Measurements from ENCODE around the gene WNT1.

WNT1 gene

GRCh38 chr12:49020441-49020840, 42.3 kb downstream of the WNT1 start:
- no peak for TF ChIP-seq POLR2A (IDR thresholded peaks at IDR 0.05; ENCODE audit: low read depth, low read length)
- TF ChIP-seq SPI1 (IDR thresholded peaks at IDR 0.05; ENCODE audit: low read depth, low read length), result no peak
- FAIRE-seq (no peak), DNase-seq (ENCODE audit: insufficient read length, low spot score) (no peak)

DNA sequence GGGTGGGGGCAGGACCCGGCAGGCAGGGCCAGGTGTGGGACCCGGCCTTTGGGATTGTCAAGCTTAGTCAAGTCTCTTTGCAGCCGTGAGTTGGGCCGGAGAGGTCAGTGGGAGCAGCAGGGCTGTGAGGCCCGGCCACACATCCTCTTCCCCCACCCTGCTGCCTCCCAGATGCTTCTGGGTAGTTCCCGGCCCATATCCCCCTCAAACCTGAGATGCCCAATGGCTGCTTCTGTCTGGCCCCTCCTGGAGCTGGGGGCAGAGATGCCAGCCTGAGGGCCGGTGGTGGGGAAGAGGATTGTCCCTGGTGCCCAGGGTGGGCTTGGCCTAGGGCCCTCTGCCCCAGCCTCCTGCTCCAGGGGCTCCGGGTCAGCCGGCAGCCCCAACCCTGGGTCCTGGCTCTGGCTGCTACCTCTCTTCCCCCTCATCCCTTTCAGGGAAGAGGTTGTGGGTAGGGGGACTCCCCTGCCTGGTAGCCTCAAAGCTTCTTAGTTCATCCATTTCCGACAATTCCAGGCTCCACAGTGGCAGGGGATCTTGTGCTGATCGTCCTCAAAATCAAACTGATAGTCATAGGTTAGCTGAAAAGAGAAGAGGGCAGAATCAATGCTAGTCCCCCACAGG, 43.3 kb downstream of the WNT1 start:
- no peak for TF ChIP-seq POU2F2 (IDR thresholded peaks at IDR 0.05; ENCODE audit: low read depth, low read length)
- TF ChIP-seq PAX5 (IDR thresholded peaks at IDR 0.05; ENCODE audit: insufficient read depth, low read length, severe bottlenecking), result no peak
- no peak for TF ChIP-seq SPI1 (IDR thresholded peaks at IDR 0.05; ENCODE audit: low read depth, low read length)
- no peak for TF ChIP-seq TAF1 (IDR thresholded peaks at IDR 0.05; ENCODE audit: low read depth, low read length)
- no peak for TF ChIP-seq POLR2AphosphoS5 (IDR thresholded peaks at IDR 0.05; ENCODE audit: low read depth, low read length)
- no peak for TF ChIP-seq POLR2A (IDR thresholded peaks at IDR 0.05; ENCODE audit: low read depth, low read length)
- FAIRE-seq, result no peak
- no peak for DNase-seq (ENCODE audit: insufficient read length, low spot score)

GRCh38 chr12:49022558-49023178, 44.5 kb downstream of the WNT1 start:
- TF ChIP-seq POLR2A (IDR thresholded peaks at IDR 0.05; ENCODE audit: low read depth, low read length) (no peak), POLR2AphosphoS5 (IDR thresholded peaks at IDR 0.05; ENCODE audit: low read depth, low read length) (no peak), SPI1 (IDR thresholded peaks at IDR 0.05; ENCODE audit: low read depth, low read length) (no peak), POU2F2 (IDR thresholded peaks at IDR 0.05; ENCODE audit: low read depth, low read length) (no peak), PAX5 (IDR thresholded peaks at IDR 0.05; ENCODE audit: insufficient read depth, low read length, severe bottlenecking) (no peak), TAF1 (IDR thresholded peaks at IDR 0.05; ENCODE audit: low read depth, low read length) (no peak)
- no peak for FAIRE-seq
- DNase-seq (ENCODE audit: insufficient read length, low spot score), result no peak

DNA sequence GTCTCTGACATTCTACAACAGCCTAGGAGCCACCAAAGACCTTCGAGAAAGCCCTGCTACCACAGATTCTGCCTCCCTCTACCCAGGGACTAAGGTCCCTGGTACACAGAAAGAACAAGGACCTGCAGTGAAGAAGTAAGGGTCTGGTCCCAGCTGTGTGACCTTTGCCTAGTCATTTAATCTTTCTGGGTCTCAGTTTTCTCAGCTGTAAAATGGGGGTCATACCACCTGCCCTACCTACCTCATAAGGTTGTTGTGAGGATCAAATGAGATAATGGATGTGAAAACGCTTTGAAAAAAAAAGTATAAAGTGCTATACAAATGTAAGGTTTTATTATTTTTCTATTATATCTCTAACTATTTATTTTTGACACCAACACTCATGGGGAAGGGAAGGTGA, 45.7 kb downstream of the WNT1 start:
- TF ChIP-seq SPI1 (IDR thresholded peaks at IDR 0.05; ENCODE audit: low read depth, low read length), result no peak
- no peak for TF ChIP-seq POLR2AphosphoS5 (IDR thresholded peaks at IDR 0.05; ENCODE audit: low read depth, low read length)
- TF ChIP-seq PAX5 (IDR thresholded peaks at IDR 0.05; ENCODE audit: insufficient read depth, low read length, severe bottlenecking), result no peak
- no peak for TF ChIP-seq POLR2A (IDR thresholded peaks at IDR 0.05; ENCODE audit: low read depth, low read length)
- TF ChIP-seq TAF1 (IDR thresholded peaks at IDR 0.05; ENCODE audit: low read depth, low read length), result no peak
- TF ChIP-seq POU2F2 (IDR thresholded peaks at IDR 0.05; ENCODE audit: low read depth, low read length), result no peak
- FAIRE-seq (no peak), DNase-seq (ENCODE audit: insufficient read length, low spot score) (no peak)

DNA sequence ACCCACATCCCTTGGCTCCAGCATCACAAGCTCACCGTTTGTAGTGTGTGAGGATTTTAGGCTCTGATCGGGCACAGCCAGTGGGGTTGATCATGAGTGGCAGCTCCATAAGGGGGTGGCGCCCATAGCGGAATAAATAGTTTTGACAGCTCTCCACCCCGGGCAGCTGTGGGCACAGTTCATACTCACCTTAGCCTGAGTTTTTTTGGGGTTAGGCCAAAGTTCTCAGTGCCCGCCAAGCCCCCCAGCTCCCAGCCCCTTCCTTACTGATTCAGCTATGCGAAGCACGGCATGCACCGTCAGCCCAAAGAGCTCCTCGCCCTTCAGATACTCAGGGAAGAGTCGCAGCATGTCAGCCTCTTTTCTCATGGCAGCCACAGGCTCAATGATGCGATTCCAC, 46.4 kb downstream of the WNT1 start:
- TF ChIP-seq PAX5 (IDR thresholded peaks at IDR 0.05; ENCODE audit: insufficient read depth, low read length, severe bottlenecking) (no peak), POLR2A (IDR thresholded peaks at IDR 0.05; ENCODE audit: low read depth, low read length) (no peak), POLR2AphosphoS5 (IDR thresholded peaks at IDR 0.05; ENCODE audit: low read depth, low read length) (no peak), POU2F2 (IDR thresholded peaks at IDR 0.05; ENCODE audit: low read depth, low read length) (no peak), TAF1 (IDR thresholded peaks at IDR 0.05; ENCODE audit: low read depth, low read length) (no peak), SPI1 (IDR thresholded peaks at IDR 0.05; ENCODE audit: low read depth, low read length) (no peak)
- FAIRE-seq, result no peak
- no peak for DNase-seq (ENCODE audit: insufficient read length, low spot score)

DNA sequence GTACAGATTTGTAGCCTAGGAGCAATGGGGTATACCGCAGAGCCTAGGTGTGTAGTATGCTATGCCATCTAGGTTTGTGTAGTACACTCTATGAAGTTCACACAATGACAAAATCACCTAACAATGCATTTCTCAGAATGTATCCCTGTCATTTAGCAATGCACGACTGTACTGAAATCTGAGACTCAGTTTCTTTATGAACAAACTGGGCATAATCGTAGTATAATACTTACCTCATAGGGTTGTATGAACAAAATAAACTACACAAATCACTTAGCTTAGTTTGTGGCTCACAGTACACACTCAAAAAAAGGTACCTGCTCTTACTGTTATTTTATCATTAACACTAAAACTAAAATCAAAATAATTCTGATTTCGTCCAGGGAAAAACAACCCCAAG, 47.3 kb downstream of the WNT1 start:
- no peak for TF ChIP-seq SPI1 (IDR thresholded peaks at IDR 0.05; ENCODE audit: low read depth, low read length)
- no peak for TF ChIP-seq POLR2AphosphoS5 (IDR thresholded peaks at IDR 0.05; ENCODE audit: low read depth, low read length)
- DNase-seq (ENCODE audit: insufficient read length, low spot score) (no peak), FAIRE-seq (no peak)

GRCh38 chr12:49026101-49026500, 48.0 kb downstream of the WNT1 start:
- no peak for TF ChIP-seq POLR2A (IDR thresholded peaks at IDR 0.05; ENCODE audit: low read depth, low read length)
- no peak for TF ChIP-seq TAF1 (IDR thresholded peaks at IDR 0.05; ENCODE audit: low read depth, low read length)
- no peak for TF ChIP-seq SPI1 (IDR thresholded peaks at IDR 0.05; ENCODE audit: low read depth, low read length)
- TF ChIP-seq POLR2AphosphoS5 (IDR thresholded peaks at IDR 0.05; ENCODE audit: low read depth, low read length), result no peak
- TF ChIP-seq POU2F2 (IDR thresholded peaks at IDR 0.05; ENCODE audit: low read depth, low read length), result no peak
- no peak for TF ChIP-seq PAX5 (IDR thresholded peaks at IDR 0.05; ENCODE audit: insufficient read depth, low read length, severe bottlenecking)
- DNase-seq (ENCODE audit: insufficient read length, low spot score), result no peak
- no peak for FAIRE-seq

GRCh38 chr12:49026678-49027480, 48.8 kb downstream of the WNT1 start:
- DNase-seq (ENCODE audit: insufficient read length, low spot score), result no peak
- TF ChIP-seq SPI1 (IDR thresholded peaks at IDR 0.05; ENCODE audit: low read depth, low read length) (no peak), POLR2A (IDR thresholded peaks at IDR 0.05; ENCODE audit: low read depth, low read length) (0 out of 2 replicates have a peak, but pooled peaks have one; percentile 21)
- FAIRE-seq, result no peak

DNA sequence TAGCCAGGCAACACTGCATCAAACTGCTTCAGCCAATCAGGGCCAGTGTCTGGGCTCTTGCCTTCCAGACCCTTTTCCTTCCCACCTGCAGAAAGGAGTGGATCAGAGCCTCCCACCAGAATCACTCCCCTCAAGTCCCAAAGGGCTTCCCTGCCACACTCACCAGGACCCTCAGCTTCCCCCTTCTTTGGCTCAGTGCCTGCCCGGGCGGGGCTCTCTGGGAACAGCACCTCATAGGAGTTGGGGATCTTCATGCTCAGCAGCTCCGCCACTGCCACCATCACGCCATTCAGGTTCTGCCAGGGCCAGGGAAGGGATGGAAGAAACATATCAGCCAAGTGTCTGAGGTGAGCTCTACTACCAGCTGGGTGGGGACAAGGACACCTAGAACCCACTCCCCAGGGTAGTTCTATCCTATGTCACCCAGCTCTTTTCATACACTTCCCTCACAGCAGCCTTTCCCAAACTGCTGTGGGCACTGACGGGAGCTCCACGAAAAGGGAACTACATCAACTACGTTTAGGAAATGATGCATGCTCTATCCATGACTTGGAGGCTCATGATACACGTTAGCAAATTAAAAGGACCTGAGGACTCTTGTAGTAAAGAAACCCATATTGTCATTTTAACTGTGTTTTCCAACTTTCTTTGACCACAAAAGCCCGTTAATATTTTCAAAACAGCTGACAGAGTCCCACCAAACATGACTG, 49.9 kb downstream of the WNT1 start:
- DNase-seq (ENCODE audit: insufficient read length, low spot score) (peak; percentile 3), FAIRE-seq (no peak)
- no peak for TF ChIP-seq SPI1 (IDR thresholded peaks at IDR 0.05; ENCODE audit: low read depth, low read length)
- TF ChIP-seq PAX5 (IDR thresholded peaks at IDR 0.05; ENCODE audit: insufficient read depth, low read length, severe bottlenecking), result no peak
- TF ChIP-seq POU2F2 (IDR thresholded peaks at IDR 0.05; ENCODE audit: low read depth, low read length), result no peak
- no peak for TF ChIP-seq TAF1 (IDR thresholded peaks at IDR 0.05; ENCODE audit: low read depth, low read length)
- no peak for TF ChIP-seq POLR2AphosphoS5 (IDR thresholded peaks at IDR 0.05; ENCODE audit: low read depth, low read length)
- TF ChIP-seq POLR2A (IDR thresholded peaks at IDR 0.05; ENCODE audit: low read depth, low read length), result no peak

Measured in GM12891 (cell line).